Cardiac muscle cell (in vitro differentiated cells and primary cell): ENCODE data around the gene HOXB7. TPM values are rescaled to one million over a fixed set of nuclear protein-coding genes. Genes with fewer than 3 reads are reported as not detected.
A peak's percentile ranks its signal among the peaks of the same experiment; 100 is the strongest.

Source experiments
- DNase-seq, 2 donors: peaks; one replicate each; pipeline versions ENCODE4 v3.0.0 to v3.0.0-alpha.2; 2010 to 2017; ENCODE audit warnings: low read depth in 1 of 2, low spot score in 1 of 2
- H3K27ac ChIP-seq: fragments of 200-600 bp; sonication (generic); 2 replicates; pipeline ENCODE4 v1.5.1; 2016
- H3K27me3 ChIP-seq: fragments of 200-600 bp; sonication (generic); 2 replicates; pipeline ENCODE4 v1.6.0; 2016; ENCODE audit warnings: control low read depth
- H3K36me3 ChIP-seq: fragments of 200-600 bp; sonication (generic); 2 replicates; pipeline ENCODE4 v1.5.1; 2016; ENCODE audit warnings: control low read depth
- H3K4me1 ChIP-seq: fragments of 200-600 bp; sonication (generic); 2 replicates; pipeline ENCODE4 v1.8.1; 2017; ENCODE audit warnings: low read depth, mild to moderate bottlenecking, mixed run types
- H3K4me3 ChIP-seq: fragments of 200-600 bp; sonication (generic); 2 replicates; pipeline ENCODE4 v1.5.1; 2016; ENCODE audit warnings: mild to moderate bottlenecking
- H3K9me3 ChIP-seq: fragments of 200-600 bp; sonication (generic); 2 replicates; pipeline ENCODE4 v1.5.1; 2017; ENCODE audit warnings: low read depth, mild to moderate bottlenecking, control low read depth
- CTCF ChIP-seq: IDR thresholded peaks from 2 replicates; pipeline ENCODE4 v1.5.1; 2012; ENCODE audit warnings: low read depth, mild to moderate bottlenecking, low read length
- polyA plus RNA-seq: library from polyadenylated mRNA; unstranded; fragments of >200 nt; fragmentation: Nextera tagmentation; extraction: Ambion mirVana; gene quantifications from 2 replicates; pipeline ENCODE4 v1.2.1, GENCODE V29; 2016
- total RNA-seq: library from RNA; depleted of rRNA; stranded (reverse); fragments of >200 nt; gene quantifications from 2 replicates; pipeline ENCODE4 v1.2.3, GENCODE V29; 2016

Gene HOXB7
- total and polyA plus RNA-seq, 2 experiments from 2014 or later = not detected

GRCh38 chr17:48639136-48639535 lies 28.3 kb upstream of the HOXB7 start:
- DNase-seq = no peak
- Histone ChIP-seq H3K27me3 (peaks cover 100% of the 10 kb centered on the region), H3K4me1 (no peaks in the 10 kb centered on the region), H3K4me3 (no peak overlapping the region), H3K36me3 (no peaks in the 10 kb centered on the region), H3K9me3 (no peaks in the 10 kb centered on the region), H3K27ac (no peak overlapping the region)
- TF ChIP-seq CTCF = no peak

- peak in 1 of 2 donors; percentile 67 for DNase-seq
- no peak overlapping the region for H3K4me3 ChIP-seq
- H3K27me3 ChIP-seq = peaks cover 100% of the 10 kb centered on the region
- H3K36me3 ChIP-seq = no peaks in the 10 kb centered on the region
- H3K27ac ChIP-seq = no peak overlapping the region
- H3K4me1 ChIP-seq = no peaks in the 10 kb centered on the region
- no peaks in the 10 kb centered on the region for H3K9me3 ChIP-seq
- TF ChIP-seq CTCF = no peak
Measured at GRCh38 chr17:48637323-48638260, 26.8 kb upstream of the HOXB7 start.

GRCh38 chr17:48636177-48637018 lies 25.6 kb upstream of the HOXB7 start:
- DNase-seq = peak; percentile 66 to 93
- TF ChIP-seq CTCF = peak; percentile 57
- Histone ChIP-seq H3K36me3 (no peaks in the 10 kb centered on the region), H3K4me1 (no peaks in the 10 kb centered on the region), H3K27ac (no peak overlapping the region), H3K4me3 (no peak overlapping the region), H3K9me3 (no peaks in the 10 kb centered on the region), H3K27me3 (peaks cover 100% of the 10 kb centered on the region)

- no peak for DNase-seq
- H3K4me1 ChIP-seq = no peaks in the 10 kb centered on the region
- TF ChIP-seq CTCF = no peak
- no peak overlapping the region for H3K27ac ChIP-seq
- peaks cover 100% of the 10 kb centered on the region for H3K27me3 ChIP-seq
- H3K9me3 ChIP-seq = no peaks in the 10 kb centered on the region
- H3K4me3 ChIP-seq = no peak overlapping the region
- H3K36me3 ChIP-seq = no peaks in the 10 kb centered on the region
Measured at GRCh38 chr17:48634493-48635208, 23.8 kb upstream of the HOXB7 start.

- DNase-seq = no peak
- Histone ChIP-seq H3K9me3 (no peaks in the 10 kb centered on the region), H3K27ac (no peak overlapping the region), H3K27me3 (peaks cover 100% of the 10 kb centered on the region), H3K4me1 (no peaks in the 10 kb centered on the region), H3K4me3 (no peak overlapping the region), H3K36me3 (no peaks in the 10 kb centered on the region)
- TF ChIP-seq CTCF = no peak
Measured at GRCh38 chr17:48633266-48633677, 22.5 kb upstream of the HOXB7 start.
